IMR-90 (cell line): ENCODE results near the gene ARHGEF7. TPM values are rescaled to one million over a fixed set of nuclear protein-coding genes. Genes with fewer than 3 reads are reported as not detected.

ENCODE experiments used
- ATAC-seq: fragments of 200-7000 bp; cut with Tn5 transposase; 2 replicates; pipeline ENCODE4 v1.9.1; 2020; ENCODE audit warnings: low read depth, mild to moderate bottlenecking, moderate library complexity
- BruUV-seq: library from RNA; stranded (reverse); fragments of 400-500 nt; replicated peaks from 2 replicates; lab custom pipeline; 2021; lab: Mats Ljungman, UMichigan
- CTCF ChIA-PET: fragments of 300-600 bp; formaldehyde crosslinking; extraction: SDS; loops from one replicate; lab custom pipeline; 2021; ENCODE audit warnings: antibody characterized with exemption; lab: Yijun Ruan, JAX
- POLR2A ChIA-PET: fragments of 300-600 bp; sonication (Branson Sonifier 250); formaldehyde crosslinking; loops from one replicate; lab custom pipeline; 2022; ENCODE audit warnings: antibody characterized with exemption; ENCODE audit not compliant: unreplicated experiment; lab: Charles Lee
- DNase-seq: peaks from one replicate; pipeline ENCODE4 v3.0.0; 2013
- H2AFZ ChIP-seq: replicated peaks from 2 replicates; pipeline ENCODE3; 2013; ENCODE audit warnings: low read length, mild to moderate bottlenecking; ENCODE audit not compliant: poor library complexity
- H2AK5ac ChIP-seq: 2 replicates; pipeline ENCODE4 v1.6.1; 2013; ENCODE audit warnings: low read depth, low read length, inconsistent platforms
- H2AK9ac ChIP-seq: replicated peaks from 2 replicates; pipeline ENCODE3; 2013; ENCODE audit warnings: mild to moderate bottlenecking, low read depth, low read length, moderate library complexity; ENCODE audit not compliant: poor library complexity
- H2BK120ac ChIP-seq: 2 replicates; pipeline ENCODE4 v1.6.1; 2013; ENCODE audit warnings: low read depth, low read length, inconsistent platforms
- H2BK15ac ChIP-seq: 3 replicates; pipeline ENCODE4 v1.6.1; 2013; ENCODE audit warnings: low read depth, low read length, inconsistent platforms
- H2BK20ac ChIP-seq: 2 replicates; pipeline ENCODE4 v1.6.1; 2013; ENCODE audit warnings: low read depth, mild to moderate bottlenecking, inconsistent platforms, low read length, moderate library complexity
- H2BK5ac ChIP-seq: 2 replicates; pipeline ENCODE4 v1.6.1; 2013; ENCODE audit warnings: mild to moderate bottlenecking, low read depth, low read length, inconsistent platforms; ENCODE audit not compliant: poor library complexity, severe bottlenecking
- H3K14ac ChIP-seq: replicated peaks from 2 replicates; pipeline ENCODE4 v1.6.1; 2013; ENCODE audit warnings: low read depth, low read length, inconsistent platforms
- H3K18ac ChIP-seq: 2 replicates; pipeline ENCODE4 v1.6.1; 2013; ENCODE audit warnings: low read depth, low read length, control low read depth
- H3K23ac ChIP-seq: 2 replicates; pipeline ENCODE4 v1.6.1; 2013; ENCODE audit warnings: low read depth, low read length, inconsistent platforms
- H3K27ac ChIP-seq: 2 replicates; pipeline ENCODE4 v1.5.1; 2013; ENCODE audit warnings: mild to moderate bottlenecking, control low read depth, low read length; ENCODE audit not compliant: insufficient read depth
- H3K27me3 ChIP-seq: 2 replicates; pipeline ENCODE4 v1.6.1; 2013; ENCODE audit warnings: low read length; ENCODE audit not compliant: control insufficient read depth, insufficient read depth
- H3K36me3 ChIP-seq: 2 replicates; pipeline ENCODE4 v1.6.1; 2013; ENCODE audit warnings: low read length, mixed read lengths; ENCODE audit not compliant: control insufficient read depth, insufficient read depth
- H3K4ac ChIP-seq: 2 replicates; pipeline ENCODE4 v1.6.1; 2013; ENCODE audit warnings: low read depth, low read length, inconsistent platforms
- H3K4me1 ChIP-seq: 2 replicates; pipeline ENCODE4 v1.6.1; 2013; ENCODE audit warnings: low read length, mixed read lengths; ENCODE audit not compliant: control insufficient read depth, insufficient read depth
- H3K4me2 ChIP-seq: 2 replicates; pipeline ENCODE4 v1.6.1; 2013; ENCODE audit warnings: low read depth, mild to moderate bottlenecking, control low read depth, low read length, moderate library complexity
- H3K4me3 ChIP-seq: 2 replicates; pipeline ENCODE4 v1.5.1; 2013; ENCODE audit warnings: low read depth, mild to moderate bottlenecking, control low read depth, low read length, moderate library complexity; ENCODE audit not compliant: insufficient read depth
- H3K56ac ChIP-seq: 2 replicates; pipeline ENCODE4 v1.6.1; 2013; ENCODE audit warnings: low read length, inconsistent platforms; ENCODE audit not compliant: insufficient read depth; ENCODE audit errors: extremely low read depth
- H3K79me1 ChIP-seq, 2 experiments: 2 replicates each; pipeline ENCODE4 v1.6.1; 2013; ENCODE audit warnings: low read length in 2 of 2, inconsistent platforms in 1 of 2, low read depth in 1 of 2
- H3K9ac ChIP-seq: 2 replicates; pipeline ENCODE4 v1.6.1; 2013; ENCODE audit warnings: low read depth, low read length, control low read depth
- H3K9me1 ChIP-seq: 2 replicates; pipeline ENCODE4 v1.6.1; 2013; ENCODE audit warnings: low read length, inconsistent platforms; ENCODE audit not compliant: insufficient read depth
- H3K9me3 ChIP-seq: 2 replicates; pipeline ENCODE4 v1.6.1; 2013; ENCODE audit warnings: low read length; ENCODE audit not compliant: control insufficient read depth, insufficient read depth
- H4K20me1 ChIP-seq: 2 replicates; pipeline ENCODE4 v1.6.1; 2013; ENCODE audit warnings: low read length, inconsistent platforms; ENCODE audit not compliant: insufficient read depth
- H4K5ac ChIP-seq: 2 replicates; pipeline ENCODE4 v1.6.1; 2013; ENCODE audit warnings: mild to moderate bottlenecking, low read depth, low read length, control low read depth
- H4K8ac ChIP-seq, 2 experiments: 2 replicates each; pipeline ENCODE4 v1.6.1; 2013; ENCODE audit warnings: low read depth in 2 of 2, low read length in 2 of 2, control low read depth in 1 of 2, inconsistent platforms in 1 of 2
- H4K91ac ChIP-seq: 2 replicates; pipeline ENCODE4 v1.6.1; 2013; ENCODE audit warnings: low read depth, low read length, inconsistent platforms; ENCODE audit not compliant: insufficient read depth
- BHLHE40 ChIP-seq: fragments of 150-350 bp; IDR thresholded peaks from 2 replicates; pipeline ENCODE4 v1.6.1; 2016; ENCODE audit warnings: mild to moderate bottlenecking, low read depth, low read length
- CHD1 ChIP-seq: IDR thresholded peaks from 2 replicates; pipeline ENCODE4 v1.6.1; 2012; ENCODE audit warnings: low read depth, low read length, improper control_type of control experiment
- WGBS, 2 experiments: methylation state at CpG; one replicate each; pipeline versions ENCODE4 v1.1.5 to v1.1.7; 2013; ENCODE audit warnings: missing lambda C conversion rate in 2 of 2; ENCODE audit not compliant: insufficient read length in 1 of 2; ENCODE audit errors: extremely low coverage in 2 of 2; 5-methylcytosine and 5-hydroxymethylcytosine counted together
- dilution Hi-C: fragments of 300-500 bp; cut with HindIII; formaldehyde crosslinking; loops from one replicate; pipeline ENCODE4 v1.14.3; 2018; ENCODE audit warnings: low sequenced_read_pairs; ENCODE audit not compliant: unreplicated experiment
- in situ Hi-C: fragments of 300-500 bp; cut with MboI; formaldehyde crosslinking; loops from 3 replicates; pipeline ENCODE4 v1.14.3; 2019; ENCODE audit warnings: low sequenced_read_pairs, inconsistent platforms, mixed read lengths
- intact Hi-C: fragments of 100-400 bp; cut with micrococcal nuclease; formaldehyde crosslinking; loops from 2 replicates; pipeline ENCODE4 v1.10.0; 2022
- polyA plus RNA-seq, 3 experiments: library from polyadenylated mRNA; depleted of rRNA; stranded (reverse); fragments of >200 nt; gene quantifications; 2 replicates each; pipeline ENCODE4 v1.2.3, GENCODE V29; 2012; ENCODE audit warnings: low replicate concordance in 1 of 3
- total RNA-seq: library from RNA; depleted of rRNA; stranded (reverse); fragments of >200 nt; gene quantifications from 2 replicates; pipeline ENCODE4 v1.2.3, GENCODE V29; 2012

The ARHGEF7 gene
- total and polyA plus RNA-seq, 2 of the 4 experiments (the other 2 are of a cell fraction), result 32.9 to 59.0 TPM

- H3K56ac ChIP-seq, result no peak overlapping the region
- in situ Hi-C loops, result no loop called here
- no peak overlapping the region for H3K14ac ChIP-seq
- H3K4ac ChIP-seq, result no peak overlapping the region
- no peak overlapping the region for H4K91ac ChIP-seq
- peaks cover 21% of the 10 kb centered on the region for H3K9me1 ChIP-seq
- no peak overlapping the region for H3K9ac ChIP-seq
- dilution Hi-C loops, result no loop called here
- peaks cover 27 to 65% of the 10 kb centered on the region in 2 experiments for H3K79me1 ChIP-seq
- 0 out of 2 replicates have a peak, but pooled peaks cover 3% of the 10 kb centered on the region for H4K20me1 ChIP-seq
- no peak overlapping the region for H2AK9ac ChIP-seq
- H2BK20ac ChIP-seq, result no peak overlapping the region
- H3K18ac ChIP-seq, result no peak overlapping the region
- no peak overlapping the region for H2AFZ ChIP-seq
- no TSS peak for BruUV-seq
- H3K36me3 ChIP-seq, result peaks cover 18% of the 10 kb centered on the region
- TF ChIP-seq CHD1 (no peak), BHLHE40 (no peak)
- H2AK5ac ChIP-seq, result no peak overlapping the region
- no peak overlapping the region for H4K5ac ChIP-seq
- no peaks in the 10 kb centered on the region for H3K9me3 ChIP-seq
- no peaks in the 10 kb centered on the region for H3K27me3 ChIP-seq
- no peak overlapping the region for H3K23ac ChIP-seq
- DNase-seq (no peak), ATAC-seq (no peak)
- intact Hi-C loops, result no loop called here
- 75% methylated on average over 6 of the region's 7 CpGs; no CpG with 5 or more reads in 1 of the 2 experiments for WGBS, 2 experiments
- no peak overlapping the region for H2BK15ac ChIP-seq
- no peak overlapping the region for H3K27ac ChIP-seq
- peaks cover 13% of the 10 kb centered on the region for H3K4me1 ChIP-seq
- H3K4me3 ChIP-seq, result no peak overlapping the region
- no peak overlapping the region for H3K4me2 ChIP-seq
- ChIA-PET CTCF (interaction anchor here (0.7 kb wide), 1 partner anchor 14 kb away, joined by 3 read pairs; no protein-coding TSS in a partner anchor), POLR2A (no interaction called here)
- no peak overlapping the region for H4K8ac ChIP-seq
- H2BK120ac ChIP-seq, result no peak overlapping the region
- no peak overlapping the region for H2BK5ac ChIP-seq
Measured at GRCh38 chr13:111265701-111266035, 150.6 kb downstream of the ARHGEF7 start.
